RWPE1 (cell line): Measurements from ENCODE around the gene TRPM2.
"Not testable (repeated sequence)": the region's sequence is repeated elsewhere in the genome, so short reads cannot be mapped to it uniquely, and the experiment has no call there.

ENCODE experiments used
- CTCF ChIA-PET: fragments of 350-600 bp; sonication (Branson Sonifier 250); formaldehyde crosslinking; extraction: SDS; loops from one replicate; lab custom pipeline; 2021; lab: Yijun Ruan, JAX
- POLR2A ChIA-PET: fragments of 400-600 bp; formaldehyde crosslinking; extraction: SDS; loops from one replicate; lab custom pipeline; 2020; ENCODE audit warnings: antibody characterized with exemption; ENCODE audit not compliant: low non-redundant PET; lab: Yijun Ruan, JAX
- DNase-seq: peaks from one replicate; pipeline ENCODE4 v3.0.0; 2012; ENCODE audit warnings: low spot score
- H3K27ac ChIP-seq: fragments of 450-650 bp; 2 replicates; pipeline ENCODE4 v1.5.1; 2017
- CTCF ChIP-seq: fragments of 450-650 bp; conservative IDR thresholded peaks from 2 replicates; pipeline ENCODE4 v1.5.1; 2017; ENCODE audit warnings: low read depth, mild to moderate bottlenecking

The TRPM2 gene

DNA sequence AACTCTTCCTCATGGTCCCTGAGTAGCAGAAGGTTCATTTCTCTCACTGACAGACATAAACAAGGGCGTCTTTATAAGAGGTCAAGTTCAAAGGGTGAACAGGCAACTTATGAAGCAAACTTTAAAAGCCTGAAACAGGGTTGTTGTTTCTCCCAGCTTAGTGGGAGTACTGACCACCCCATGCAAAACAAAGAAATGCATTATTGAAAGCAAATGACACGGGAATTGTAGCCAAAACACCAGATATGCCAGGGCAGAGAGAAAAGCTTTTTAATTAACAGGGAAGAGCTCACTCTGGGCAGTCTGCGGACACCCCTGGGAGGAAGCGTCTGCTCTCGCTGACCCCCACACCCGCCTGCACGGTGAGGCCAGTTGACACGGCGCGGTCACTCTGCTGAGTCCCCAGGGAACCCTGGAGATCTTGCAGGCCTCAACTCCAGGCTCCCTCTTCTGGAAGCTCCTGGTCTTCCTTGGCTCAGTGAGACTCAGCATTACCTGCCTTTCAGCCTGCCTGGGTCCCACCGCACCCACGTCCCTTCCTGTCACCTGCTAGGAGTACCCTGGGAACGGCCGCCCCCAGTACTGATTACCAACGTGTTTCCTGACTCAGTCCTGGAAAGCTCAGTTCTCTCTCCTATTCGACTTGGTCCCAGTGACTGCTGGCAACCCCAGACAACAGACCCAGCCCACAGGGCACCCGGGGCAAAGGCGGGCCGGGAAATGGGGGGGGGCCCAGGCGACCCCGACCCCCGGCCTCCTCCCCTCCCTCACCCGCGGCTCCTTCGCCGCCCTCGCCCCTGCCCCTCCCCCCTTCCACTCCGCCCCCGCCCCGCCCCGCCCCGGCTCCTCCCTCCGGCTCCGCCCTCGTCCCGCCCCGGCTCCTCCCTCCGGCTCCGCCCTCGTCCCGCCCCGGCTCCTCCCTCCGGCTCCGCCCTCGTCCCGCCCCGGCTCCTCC lies 15.2 kb upstream of the TRPM2 start:
- CTCF ChIA-PET: interaction anchor here (0.7 to 1.0 kb wide), 2 partner anchors 35 to 165 kb away, joined by 3 read pairs; no protein-coding TSS in a partner anchor
- peak; percentile 20 for DNase-seq
- H3K27ac ChIP-seq: peak overlapping the region; percentile 96
- POLR2A ChIA-PET: no interaction called here
- TF ChIP-seq CTCF: no peak; the same call in 1 of the 2 replicates

DNA sequence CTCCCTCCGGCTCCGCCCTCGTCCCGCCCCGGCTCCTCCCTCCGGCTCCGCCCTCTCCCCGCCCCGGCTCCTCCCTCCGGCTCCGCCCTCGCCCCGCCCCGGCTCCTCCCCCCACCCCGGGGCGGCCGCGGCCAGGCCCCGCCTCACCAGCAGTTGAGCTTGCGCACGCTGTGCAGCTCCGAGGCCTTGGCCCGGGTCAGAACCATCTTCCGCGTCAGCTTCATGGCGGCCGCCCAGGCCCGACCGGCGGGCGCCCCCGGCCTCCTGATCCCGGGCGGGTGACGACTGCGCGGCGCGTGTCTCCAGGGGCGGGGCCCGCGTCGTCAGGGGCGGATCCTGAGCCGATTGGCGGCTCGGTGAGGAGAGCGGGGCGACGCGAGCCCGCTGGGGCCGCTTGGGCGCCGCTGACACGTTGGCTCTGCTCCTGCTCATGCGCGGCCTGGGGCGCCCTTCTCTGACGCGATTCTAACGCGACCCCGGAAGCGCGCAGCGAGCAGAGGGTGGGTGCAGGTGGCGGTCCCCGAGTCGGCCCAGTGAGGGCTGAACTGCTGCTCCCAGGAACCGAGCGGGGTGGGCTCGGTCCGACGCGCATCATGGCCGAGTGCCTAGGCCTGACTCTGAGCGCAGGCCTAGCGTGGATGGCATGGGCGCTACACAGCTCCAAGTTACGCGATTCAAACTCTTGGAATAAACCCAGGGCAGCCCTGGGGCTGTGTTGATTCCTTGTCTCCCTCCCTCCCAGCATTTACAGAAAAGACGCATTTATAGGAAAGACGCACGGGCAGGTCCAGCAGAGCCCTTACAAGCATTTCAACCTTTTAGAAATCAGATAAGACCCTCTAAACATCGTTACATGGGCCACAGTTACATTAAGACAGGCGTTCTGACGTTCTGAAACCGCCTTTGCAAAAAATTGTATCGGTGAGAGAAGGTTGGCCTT lies 14.2 kb upstream of the TRPM2 start, which contains the start of gene CFAP410:
CFAP410 (minus strand) TSS at position 420 of the 940 bp plus-strand sequence; CDS start at position 224, 196 bp downstream.
- TF ChIP-seq CTCF: no peak
- ChIA-PET POLR2A (no interaction called here), CTCF (interaction anchor here (0.7 to 1.0 kb wide), 3 partner anchors 36 to 164 kb away, joined by 3 to 4 read pairs (median 3); no protein-coding TSS in a partner anchor)
- peak within 1 kb of the TSS; percentile 96 for H3K27ac ChIP-seq
- DNase-seq: peak; percentile 93

GRCh38 chr21:44341726-44342458 lies 11.5 kb upstream of the TRPM2 start:
- H3K27ac ChIP-seq, POLR2A ChIA-PET, CTCF ChIA-PET, DNase-seq: not testable (repeated sequence)

GRCh38 chr21:44342981-44343380 lies 10.4 kb upstream of the TRPM2 start:
- H3K27ac ChIP-seq, POLR2A ChIA-PET, DNase-seq, CTCF ChIA-PET: not testable (repeated sequence)

DNA sequence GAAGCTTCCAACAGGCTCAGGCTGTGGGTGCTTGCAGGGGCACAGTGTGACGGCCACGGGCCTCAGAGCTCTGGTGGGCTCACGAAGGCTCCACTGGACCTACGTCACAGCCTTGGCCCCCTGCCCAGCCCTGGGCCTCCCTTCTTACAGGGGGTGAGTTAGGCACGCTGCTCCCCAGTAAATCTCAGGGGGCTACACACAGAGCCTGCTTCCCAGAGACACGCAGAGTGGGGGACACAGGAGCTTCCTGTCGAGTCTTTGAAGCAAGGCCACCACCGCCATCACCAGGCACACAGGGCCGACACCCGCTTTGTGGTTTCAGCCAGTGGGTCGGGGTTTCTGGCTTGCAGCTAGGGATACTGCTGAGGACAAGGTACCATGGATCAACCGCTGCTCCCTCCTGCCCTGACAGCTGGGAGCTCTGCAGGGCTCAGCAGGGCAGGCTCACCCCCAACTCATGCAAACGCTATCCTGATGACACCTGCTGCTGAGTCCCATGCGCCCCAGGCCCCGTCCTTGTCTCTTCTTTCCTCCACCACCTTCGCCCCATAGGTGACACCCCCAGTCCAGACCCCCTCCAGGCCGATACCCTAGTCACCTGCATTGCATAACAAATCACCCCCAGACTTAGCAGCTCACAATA lies 8.8 kb upstream of the TRPM2 start:
- DNase-seq: no peak
- POLR2A ChIA-PET: no interaction called here
- CTCF ChIA-PET: no interaction called here
- no peak overlapping the region for H3K27ac ChIP-seq
- TF ChIP-seq CTCF: no peak

DNA sequence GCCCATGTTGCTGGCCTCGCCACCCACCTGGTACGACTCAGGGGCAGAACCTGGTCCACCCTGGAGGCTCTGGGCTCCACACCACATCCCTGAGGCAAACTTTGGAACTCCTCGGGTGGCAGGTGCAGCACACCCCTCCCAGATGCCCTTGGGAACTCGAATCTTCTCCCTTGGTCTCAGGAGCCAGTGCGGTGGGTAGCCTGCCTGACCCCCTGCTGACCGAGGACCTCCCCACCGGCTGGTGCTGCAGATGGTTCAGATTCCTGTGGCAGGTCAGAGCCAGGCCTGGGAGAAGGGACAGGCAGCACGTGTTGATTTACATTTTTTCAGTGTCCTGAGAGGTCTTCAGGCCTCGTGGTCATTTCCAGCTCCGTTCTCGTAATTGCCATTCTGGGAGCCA lies 7.9 kb upstream of the TRPM2 start:
- ChIA-PET CTCF (no interaction called here), POLR2A (no interaction called here)
- no peak for DNase-seq
- no peak for TF ChIP-seq CTCF
- H3K27ac ChIP-seq: no peak overlapping the region
